Measurements from ENCODE around the gene KIAA2012.

The KIAA2012 gene

GRCh38 chr2:202072226-202072625, 829 bp upstream of the KIAA2012 start:
- H3K4me3 ChIP-seq (ENCODE audit: low read depth, low read length): no peak overlapping the region
- DNase-seq (ENCODE audit: low read depth): peak; percentile 25
- TF ChIP-seq CTCF (IDR thresholded peaks at IDR 0.05; ENCODE audit: low read depth, low read length) (peak; percentile 17), MYC (IDR thresholded peaks at IDR 0.05; ENCODE audit: low read depth, low read length) (no peak), MAX (IDR thresholded peaks at IDR 0.05; ENCODE audit: low read depth, low read length) (no peak), POLR2A (IDR thresholded peaks at IDR 0.05; ENCODE audit: extremely low read depth, insufficient read length) (no peak)

GRCh38 chr2:202074324-202074723, 1.3 kb downstream of the KIAA2012 start:
- H3K4me3 ChIP-seq (ENCODE audit: low read depth, low read length): no peak overlapping the region
- TF ChIP-seq POLR2A (IDR thresholded peaks at IDR 0.05; ENCODE audit: extremely low read depth, insufficient read length): no peak
- no peak for TF ChIP-seq MYC (IDR thresholded peaks at IDR 0.05; ENCODE audit: low read depth, low read length)
- TF ChIP-seq CTCF (IDR thresholded peaks at IDR 0.05; ENCODE audit: low read depth, low read length): no peak
- TF ChIP-seq MAX (IDR thresholded peaks at IDR 0.05; ENCODE audit: low read depth, low read length): no peak
- no peak for DNase-seq (ENCODE audit: low read depth)

- TF ChIP-seq POLR2A (IDR thresholded peaks at IDR 0.05; ENCODE audit: extremely low read depth, insufficient read length): no peak
- TF ChIP-seq CTCF (IDR thresholded peaks at IDR 0.05; ENCODE audit: low read depth, low read length): no peak
- no peak for TF ChIP-seq MAX (IDR thresholded peaks at IDR 0.05; ENCODE audit: low read depth, low read length)
- TF ChIP-seq MYC (IDR thresholded peaks at IDR 0.05; ENCODE audit: low read depth, low read length): no peak
- H3K4me3 ChIP-seq (ENCODE audit: low read depth, low read length): no peak overlapping the region
- DNase-seq (ENCODE audit: low read depth): no peak
These were observed 6.3 kb downstream of the KIAA2012 start for GRCh38 chr2:202079310-202079709.

- no peak for TF ChIP-seq MAX (IDR thresholded peaks at IDR 0.05; ENCODE audit: low read depth, low read length)
- TF ChIP-seq CTCF (IDR thresholded peaks at IDR 0.05; ENCODE audit: low read depth, low read length): no peak
- no peak for TF ChIP-seq MYC (IDR thresholded peaks at IDR 0.05; ENCODE audit: low read depth, low read length)
- TF ChIP-seq POLR2A (IDR thresholded peaks at IDR 0.05; ENCODE audit: extremely low read depth, insufficient read length): no peak
- no peak for DNase-seq (ENCODE audit: low read depth)
These were observed 11.2 kb downstream of the KIAA2012 start for GRCh38 chr2:202084265-202084664.

GRCh38 chr2:202088777-202089176, 15.7 kb downstream of the KIAA2012 start:
- no peak overlapping the region for H3K4me3 ChIP-seq (ENCODE audit: low read depth, low read length)
- DNase-seq (ENCODE audit: low read depth): no peak
- TF ChIP-seq POLR2A (IDR thresholded peaks at IDR 0.05; ENCODE audit: extremely low read depth, insufficient read length) (no peak), MYC (IDR thresholded peaks at IDR 0.05; ENCODE audit: low read depth, low read length) (no peak), CTCF (IDR thresholded peaks at IDR 0.05; ENCODE audit: low read depth, low read length) (no peak), MAX (IDR thresholded peaks at IDR 0.05; ENCODE audit: low read depth, low read length) (no peak)

More at GRCh38 chr2:202084265-202084664, 11.2 kb downstream of the KIAA2012 start:
- no peak overlapping the region for H3K4me3 ChIP-seq (ENCODE audit: low read depth, low read length)

- H3K4me3 ChIP-seq (ENCODE audit: low read depth, low read length): no peak overlapping the region
- no peak for DNase-seq (ENCODE audit: low read depth)
- no peak for TF ChIP-seq MYC (IDR thresholded peaks at IDR 0.05; ENCODE audit: low read depth, low read length)
- TF ChIP-seq MAX (IDR thresholded peaks at IDR 0.05; ENCODE audit: low read depth, low read length): no peak
- TF ChIP-seq POLR2A (IDR thresholded peaks at IDR 0.05; ENCODE audit: extremely low read depth, insufficient read length): no peak
- no peak for TF ChIP-seq CTCF (IDR thresholded peaks at IDR 0.05; ENCODE audit: low read depth, low read length)
These were observed 17.5 kb downstream of the KIAA2012 start for GRCh38 chr2:202090530-202090929.

Measured in NB4 (cell line).